Common myeloid progenitor, CD34-positive (primary cell): Measurements from ENCODE around the gene SLC25A24.
"Not testable (repeated sequence)": the region's sequence is repeated elsewhere in the genome, so short reads cannot be mapped to it uniquely, and the experiment has no call there.

Experiments
- CTCF ChIA-PET: fragments of 350-600 bp; sonication (Branson Sonifier 250); formaldehyde crosslinking; loops from one replicate; lab custom pipeline; 2021; ENCODE audit warnings: antibody characterized with exemption; lab: Charles Lee
- POLR2A ChIA-PET: fragments of 350-600 bp; sonication (Branson Sonifier 250); formaldehyde crosslinking; loops from one replicate; lab custom pipeline; 2021; ENCODE audit warnings: antibody characterized with exemption; lab: Charles Lee
- DNase-seq, 3 donors: peaks; one replicate each; pipeline versions ENCODE4 v3.0.0 to v3.0.0-alpha.2; 2013
- H3K27ac ChIP-seq, 2 experiments: 1 replicate in 1 of 2; 2 replicates in 1 of 2; pipeline ENCODE4 v1.7.0; 2013; ENCODE audit warnings: inconsistent platforms in 2 of 2, low read length in 2 of 2, mild to moderate bottlenecking in 2 of 2, low read depth in 1 of 2, moderate library complexity in 1 of 2; ENCODE audit not compliant: severe bottlenecking in 2 of 2, insufficient read depth in 1 of 2, poor library complexity in 1 of 2
- H3K27me3 ChIP-seq, 5 experiments: replicated peaks in 2 of 5; 1 replicate in 3 of 5; 2 replicates in 2 of 5; pipeline versions ENCODE4 v1.6.1 to v1.7.0; 2013; ENCODE audit warnings: low read length in 4 of 5, mild to moderate bottlenecking in 2 of 5, moderate library complexity in 2 of 5, inconsistent platforms in 1 of 5; ENCODE audit not compliant: insufficient read depth in 5 of 5, control insufficient read depth in 4 of 5
- H3K36me3 ChIP-seq, 4 experiments: 1 replicate in 2 of 4; 2 replicates in 2 of 4; pipeline versions ENCODE4 v1.6.1 to v1.7.0; 2013; ENCODE audit warnings: low read length in 3 of 4, control low read depth in 1 of 4, mild to moderate bottlenecking in 1 of 4; ENCODE audit not compliant: control insufficient read depth in 4 of 4, insufficient read depth in 4 of 4
- H3K4me1 ChIP-seq, 4 experiments: 1 replicate in 3 of 4; 2 replicates in 1 of 4; pipeline versions ENCODE4 v1.6.1 to v1.7.1; 2013; ENCODE audit warnings: low read length in 3 of 4, mild to moderate bottlenecking in 3 of 4, control low read depth in 1 of 4, inconsistent platforms in 1 of 4, moderate library complexity in 1 of 4; ENCODE audit not compliant: control insufficient read depth in 4 of 4, insufficient read depth in 4 of 4; ENCODE audit errors: control extremely low read depth in 1 of 4
- H3K4me3 ChIP-seq, 7 experiments: 1 replicate in 4 of 7; 2 replicates in 3 of 7; pipeline versions ENCODE4 v1.5.1 to v1.7.0; 2013; ENCODE audit warnings: mild to moderate bottlenecking in 7 of 7, low read length in 6 of 7, moderate library complexity in 6 of 7, inconsistent platforms in 2 of 7, low read depth in 2 of 7, control low read depth in 1 of 7; ENCODE audit not compliant: insufficient read depth in 4 of 7, control insufficient read depth in 1 of 7; ENCODE audit errors: extremely low read depth in 1 of 7
- H3K9me3 ChIP-seq, 5 experiments: 1 replicate in 4 of 5; 2 replicates in 1 of 5; pipeline versions ENCODE4 v1.6.1 to v1.7.1; 2013; ENCODE audit warnings: low read length in 4 of 5, mild to moderate bottlenecking in 2 of 5, inconsistent platforms in 1 of 5, low read depth in 1 of 5, moderate library complexity in 1 of 5; ENCODE audit not compliant: control insufficient read depth in 4 of 5, insufficient read depth in 2 of 5; ENCODE audit errors: control extremely low read depth in 1 of 5
- WGBS: methylation state at CpG from one replicate; pipeline ENCODE4 v1.1.5; 2013; ENCODE audit not compliant: insufficient coverage; 5-methylcytosine and 5-hydroxymethylcytosine counted together

The SLC25A24 gene

GRCh38 chr1:108140936-108141335 lies 59.2 kb downstream of the SLC25A24 start:
- Histone ChIP-seq H3K9me3 (peaks cover 0 to 9% (median 4%) of the 10 kb centered on the region in 5 experiments), H3K4me3 (no peak overlapping the region), H3K27ac (no peak overlapping the region), H3K4me1 (no peaks in the 10 kb centered on the region), H3K36me3 (peaks cover 13 to 52% (median 20%) of the 10 kb centered on the region in 4 experiments), H3K27me3 (no peaks in the 10 kb centered on the region)
- WGBS, result no CpG with 5 or more reads among the region's 1 CpG
- POLR2A ChIA-PET, result no interaction called here
- CTCF ChIA-PET, result no interaction called here
- DNase-seq, result no peak

- POLR2A ChIA-PET, result no interaction called here
- Histone ChIP-seq H3K4me3 (no peak overlapping the region), H3K4me1 (no peaks in the 10 kb centered on the region), H3K36me3 (peaks cover 13 to 49% (median 20%) of the 10 kb centered on the region in 4 experiments), H3K9me3 (peaks cover 0 to 9% (median 4%) of the 10 kb centered on the region in 5 experiments), H3K27ac (no peak overlapping the region), H3K27me3 (no peaks in the 10 kb centered on the region)
- CTCF ChIA-PET, result no interaction called here
- DNase-seq, result peak in 1 of 3 donors; percentile 38
- no CpG with 5 or more reads among the region's 1 CpG for WGBS
Measured at GRCh38 chr1:108140177-108140576, 60.0 kb downstream of the SLC25A24 start.

DNA sequence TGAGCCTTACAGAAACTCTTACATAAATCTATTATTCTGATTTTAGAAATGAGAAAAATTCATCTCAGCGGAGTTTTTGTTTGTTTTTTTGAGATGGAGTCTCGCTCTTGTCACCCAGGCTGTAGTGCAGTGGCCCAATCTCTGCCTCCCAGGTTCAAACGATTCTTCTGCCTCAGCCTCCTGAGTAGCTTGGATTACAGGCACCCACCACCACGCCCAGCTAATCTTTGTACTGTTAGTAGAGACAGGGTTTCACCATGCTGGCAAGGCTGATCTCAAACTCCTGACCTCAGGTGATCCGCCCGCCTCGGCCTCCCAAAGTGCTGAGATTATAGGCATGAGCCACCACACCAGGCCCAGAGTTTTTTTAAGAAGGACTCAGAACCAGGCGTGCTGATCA lies 60.6 kb downstream of the SLC25A24 start:
- H3K27ac ChIP-seq, H3K27me3 ChIP-seq, H3K4me3 ChIP-seq, H3K4me1 ChIP-seq, POLR2A ChIA-PET, H3K9me3 ChIP-seq, CTCF ChIA-PET, DNase-seq: not testable (repeated sequence)
- H3K36me3 ChIP-seq, result peaks cover 13 to 49% (median 20%) of the 10 kb centered on the region in 4 experiments
- WGBS, result 98% methylated on average over 5 of the region's 8 CpGs

DNA sequence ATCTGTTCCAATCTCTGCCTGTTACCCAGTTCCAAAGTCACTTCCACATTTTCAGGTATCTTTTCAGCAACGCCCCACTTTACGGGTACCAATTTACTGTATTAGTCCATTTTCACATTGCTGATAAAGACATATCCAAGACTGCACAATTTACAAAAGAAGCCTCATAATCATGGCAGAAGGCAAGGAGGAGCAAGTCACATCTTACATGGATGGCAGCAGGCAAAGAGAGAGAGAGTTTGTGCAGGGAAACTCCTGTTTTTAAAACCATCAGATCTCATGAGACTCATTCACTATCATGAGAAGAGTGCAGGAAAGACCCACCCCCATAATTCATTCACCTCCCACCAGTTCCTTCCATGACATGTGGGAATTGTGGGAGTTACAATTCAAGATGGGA lies 67.0 kb downstream of the SLC25A24 start:
- H3K36me3 ChIP-seq, result peaks cover 8 to 28% (median 10%) of the 10 kb centered on the region in 4 experiments
- H3K27me3 ChIP-seq, POLR2A ChIA-PET, H3K4me3 ChIP-seq, DNase-seq, H3K27ac ChIP-seq: not testable (repeated sequence)
- H3K4me1 ChIP-seq, result peaks cover 3 to 11% (median 7%) of the 10 kb centered on the region in 4 experiments
- CTCF ChIA-PET, result interaction anchor here (0.8 to 1.3 kb wide), 3 partner anchors 10 to 353 kb away, joined by 3 read pairs; no protein-coding TSS in a partner anchor
- WGBS, result no CpG with 5 or more reads among the region's 2 CpGs
- H3K9me3 ChIP-seq, result peaks cover 0 to 18% (median 10%) of the 10 kb centered on the region in 5 experiments

DNA sequence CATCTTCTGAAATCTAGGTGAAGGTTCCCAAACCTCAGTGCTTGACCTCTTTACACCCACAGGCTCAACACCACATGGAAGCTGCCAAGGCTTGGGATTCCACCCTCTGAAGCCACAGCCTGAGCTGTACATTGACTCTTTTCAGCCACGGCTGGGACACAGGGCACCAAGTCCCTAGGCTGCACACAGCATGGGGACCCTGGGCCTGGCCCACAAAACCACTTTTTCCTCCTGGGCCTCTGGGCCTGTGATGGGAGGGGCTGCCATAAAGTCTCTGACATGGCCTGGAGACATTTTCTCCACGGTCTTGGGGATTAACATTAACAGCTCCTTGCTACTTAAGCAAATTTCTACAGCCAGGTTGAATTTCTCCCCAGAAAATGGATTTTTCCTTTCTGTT lies 67.8 kb downstream of the SLC25A24 start:
- DNase-seq, H3K27ac ChIP-seq, H3K27me3 ChIP-seq, H3K4me3 ChIP-seq, POLR2A ChIA-PET: not testable (repeated sequence)
- Histone ChIP-seq H3K36me3 (peaks cover 3 to 21% (median 6%) of the 10 kb centered on the region in 4 experiments), H3K9me3 (peaks cover 0 to 18% (median 10%) of the 10 kb centered on the region in 5 experiments), H3K4me1 (peaks cover 3 to 11% (median 7%) of the 10 kb centered on the region in 4 experiments)
- WGBS, result 100% methylated on average over 2 of the region's 2 CpGs
- CTCF ChIA-PET, result interaction anchor here (0.8 kb wide), 1 partner anchor 9 kb away, joined by 3 read pairs; no protein-coding TSS in a partner anchor

DNA sequence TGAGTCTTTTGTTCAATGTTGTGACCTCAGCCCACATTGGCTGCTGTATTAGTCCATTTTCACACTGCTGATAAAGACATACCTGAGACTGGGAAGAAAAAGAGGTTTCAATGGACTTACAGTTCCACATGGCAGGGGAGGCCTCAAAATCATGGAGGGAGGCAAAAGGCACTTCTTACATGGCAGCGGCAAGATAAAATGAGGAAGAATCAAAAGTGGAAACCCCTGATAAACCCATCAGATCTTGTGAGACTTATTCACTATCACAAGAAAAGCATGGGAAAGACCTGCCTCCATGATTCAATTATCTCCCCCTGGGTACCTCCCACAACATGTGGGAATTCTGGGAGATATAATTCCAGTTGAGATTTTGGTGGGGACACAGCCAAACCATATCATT lies 68.9 kb downstream of the SLC25A24 start:
- H3K27me3 ChIP-seq, H3K27ac ChIP-seq, H3K4me3 ChIP-seq, DNase-seq, POLR2A ChIA-PET: not testable (repeated sequence)
- peaks cover 0 to 18% (median 10%) of the 10 kb centered on the region in 5 experiments for H3K9me3 ChIP-seq
- peaks cover 3 to 18% (median 10%) of the 10 kb centered on the region in 4 experiments for H3K4me1 ChIP-seq
- no CpG with 5 or more reads among the region's 1 CpG for WGBS
- CTCF ChIA-PET, result interaction anchor here (1.1 to 8.7 kb wide), 2 partner anchors 347 to 360 kb away, joined by 3 to 271 read pairs; no protein-coding TSS in a partner anchor
- H3K36me3 ChIP-seq, result peaks cover 0 to 18% (median 4%) of the 10 kb centered on the region in 4 experiments

DNA sequence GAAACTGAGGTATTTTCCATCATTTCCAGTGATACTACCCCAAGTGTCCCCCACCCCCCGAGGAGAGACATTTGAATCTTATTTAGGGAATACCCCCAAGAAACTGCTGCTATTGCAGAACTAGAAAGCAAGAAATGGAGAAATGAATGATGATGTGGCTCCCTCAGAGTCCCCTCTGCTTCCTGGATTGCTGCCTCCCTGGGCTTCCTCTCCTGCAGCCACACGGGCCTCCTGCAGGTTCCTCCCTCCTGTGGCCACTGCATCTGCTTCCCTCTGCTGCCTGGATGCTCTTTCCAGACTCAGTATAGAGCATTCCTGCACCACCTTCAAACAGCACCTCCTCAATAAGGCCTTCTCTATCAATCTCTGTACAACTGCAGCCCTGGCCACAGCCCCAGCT lies 69.3 kb downstream of the SLC25A24 start:
- no peaks in the 10 kb centered on the region for H3K27me3 ChIP-seq
- DNase-seq, result peak in 2 of 3 donors; percentile 83 to 86
- WGBS, result 0% methylated on average over 1 of the region's 2 CpGs
- H3K9me3 ChIP-seq, result peaks cover 0 to 18% (median 10%) of the 10 kb centered on the region in 5 experiments
- peaks cover 0 to 18% (median 4%) of the 10 kb centered on the region in 4 experiments for H3K36me3 ChIP-seq
- H3K4me3 ChIP-seq, result no peak overlapping the region
- H3K27ac ChIP-seq, result no peak overlapping the region
- peaks cover 3 to 18% (median 10%) of the 10 kb centered on the region in 4 experiments for H3K4me1 ChIP-seq
- ChIA-PET CTCF (interaction anchor here (1.1 to 8.7 kb wide), 3 partner anchors 11 to 359 kb away, joined by 3 to 271 read pairs (median 4); no protein-coding TSS in a partner anchor), POLR2A (no interaction called here)
